Nephron progenitor cell (in vitro differentiated cells): Measurements from ENCODE around the gene WDR86.

Experiments used
- DNase-seq: peaks from one replicate; pipeline ENCODE4 v3.0.0; 2021
- H3K27ac Mint-ChIP-seq: 2 replicates; pipeline ENCODE4 v1.8.0; 2021; ENCODE audit warnings: mild to moderate bottlenecking, moderate library complexity, mixed read lengths
- H3K27me3 Mint-ChIP-seq: 2 replicates; pipeline ENCODE4 v1.8.0; 2021; ENCODE audit warnings: mild to moderate bottlenecking, low read depth, mixed read lengths; ENCODE audit not compliant: poor library complexity
- H3K36me3 Mint-ChIP-seq: 2 replicates; pipeline ENCODE4 v1.8.0; 2021; ENCODE audit warnings: low read depth, mixed read lengths
- H3K4me1 Mint-ChIP-seq: 2 replicates; pipeline ENCODE4 v1.8.0; 2021; ENCODE audit warnings: mixed read lengths
- H3K4me3 Mint-ChIP-seq: 2 replicates; pipeline ENCODE4 v1.8.0; 2021; ENCODE audit warnings: mild to moderate bottlenecking, moderate library complexity, mixed read lengths
- H3K9me3 Mint-ChIP-seq: 2 replicates; pipeline ENCODE4 v1.8.0; 2021; ENCODE audit warnings: mild to moderate bottlenecking, moderate library complexity, mixed read lengths
- TF ChIP-seq, protein P1 (sequence below): fragments of 200-600 bp; sonication (generic); IDR thresholded peaks from 2 replicates; pipeline ENCODE4 v1.5.0; 2021; ENCODE audit warnings: antibody characterized with exemption

WDR86 gene

DNA sequence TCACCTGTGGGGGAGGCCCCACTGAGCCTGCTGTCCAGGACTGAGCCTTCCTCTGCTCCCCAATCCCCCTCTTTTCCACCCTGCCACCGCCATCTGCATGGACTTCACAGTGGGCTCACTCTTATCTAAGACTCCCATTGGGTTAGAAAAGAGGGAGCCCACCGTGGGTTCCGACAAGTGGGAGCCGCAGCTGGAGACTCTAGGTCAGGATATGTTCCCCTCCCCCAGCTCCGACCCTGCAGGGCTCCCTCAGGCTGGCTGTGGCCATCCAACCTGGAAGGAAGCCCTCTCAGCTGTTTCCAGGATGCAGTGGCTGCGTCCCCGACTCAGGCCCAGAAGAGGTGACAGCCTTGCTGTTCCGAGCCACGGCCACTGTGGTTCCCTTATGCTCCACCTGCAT, 4.8 kb downstream of the WDR86 start:
- Mint-ChIP-seq H3K9me3 (no peaks in the 10 kb centered on the region), H3K4me1 (peaks cover 67% of the 10 kb centered on the region)

DNA sequence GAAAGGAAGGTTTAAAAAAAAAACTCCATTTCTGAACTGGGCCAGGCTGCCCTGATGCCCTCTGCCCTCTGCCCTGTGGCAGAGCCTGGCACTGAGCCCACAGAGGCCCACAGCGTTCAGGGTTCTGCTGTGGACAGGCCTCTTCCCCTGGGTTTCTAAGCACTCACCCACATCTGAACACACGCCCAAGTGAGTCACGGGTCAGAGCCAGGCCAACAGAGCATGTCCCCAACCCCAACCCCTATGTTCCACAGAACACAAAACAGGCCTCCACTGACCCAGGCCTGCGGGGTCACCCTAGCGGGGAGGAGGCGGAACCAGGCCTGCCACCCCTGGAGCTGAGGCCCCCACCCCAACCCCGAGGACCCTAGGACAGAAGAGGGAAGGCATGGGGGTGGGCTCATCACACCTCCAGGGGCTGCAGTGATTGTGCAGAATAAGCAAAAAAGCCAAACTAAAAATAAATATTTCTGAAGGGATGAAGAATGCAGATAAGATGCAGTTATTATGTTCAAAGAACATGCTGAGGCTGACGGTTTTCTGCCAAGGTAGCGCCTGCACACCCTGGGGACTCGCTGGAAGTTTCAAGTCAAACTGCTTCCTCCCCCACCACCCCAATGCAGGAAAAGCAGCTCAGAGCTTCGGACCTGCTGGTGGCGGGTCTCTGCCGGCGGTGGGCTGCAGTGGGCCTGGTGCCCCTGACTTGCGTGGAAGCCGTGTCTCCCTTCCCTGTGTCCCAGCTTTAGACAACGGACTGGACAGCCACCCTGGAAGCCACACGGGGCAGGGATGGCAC, 5.4 kb downstream of the WDR86 start:
- Mint-ChIP-seq H3K4me3 (no peak overlapping the region), H3K27ac (no peak overlapping the region), H3K27me3 (peaks cover 15% of the 10 kb centered on the region), H3K4me1 (peaks cover 67% of the 10 kb centered on the region), H3K9me3 (no peaks in the 10 kb centered on the region), H3K36me3 (peaks cover 27% of the 10 kb centered on the region)
- TF ChIP-seq, protein P1, sequence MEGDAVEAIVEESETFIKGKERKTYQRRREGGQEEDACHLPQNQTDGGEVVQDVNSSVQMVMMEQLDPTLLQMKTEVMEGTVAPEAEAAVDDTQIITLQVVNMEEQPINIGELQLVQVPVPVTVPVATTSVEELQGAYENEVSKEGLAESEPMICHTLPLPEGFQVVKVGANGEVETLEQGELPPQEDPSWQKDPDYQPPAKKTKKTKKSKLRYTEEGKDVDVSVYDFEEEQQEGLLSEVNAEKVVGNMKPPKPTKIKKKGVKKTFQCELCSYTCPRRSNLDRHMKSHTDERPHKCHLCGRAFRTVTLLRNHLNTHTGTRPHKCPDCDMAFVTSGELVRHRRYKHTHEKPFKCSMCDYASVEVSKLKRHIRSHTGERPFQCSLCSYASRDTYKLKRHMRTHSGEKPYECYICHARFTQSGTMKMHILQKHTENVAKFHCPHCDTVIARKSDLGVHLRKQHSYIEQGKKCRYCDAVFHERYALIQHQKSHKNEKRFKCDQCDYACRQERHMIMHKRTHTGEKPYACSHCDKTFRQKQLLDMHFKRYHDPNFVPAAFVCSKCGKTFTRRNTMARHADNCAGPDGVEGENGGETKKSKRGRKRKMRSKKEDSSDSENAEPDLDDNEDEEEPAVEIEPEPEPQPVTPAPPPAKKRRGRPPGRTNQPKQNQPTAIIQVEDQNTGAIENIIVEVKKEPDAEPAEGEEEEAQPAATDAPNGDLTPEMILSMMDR: no peak
- no peak for DNase-seq

More for the DNA sequence above, 4.8 kb downstream of the WDR86 start:
- TF ChIP-seq, protein P1: no peak
- Mint-ChIP-seq H3K27ac (no peak overlapping the region), H3K36me3 (peaks cover 22% of the 10 kb centered on the region), H3K27me3 (peaks cover 15% of the 10 kb centered on the region), H3K4me3 (no peak overlapping the region)
- no peak for DNase-seq

DNA sequence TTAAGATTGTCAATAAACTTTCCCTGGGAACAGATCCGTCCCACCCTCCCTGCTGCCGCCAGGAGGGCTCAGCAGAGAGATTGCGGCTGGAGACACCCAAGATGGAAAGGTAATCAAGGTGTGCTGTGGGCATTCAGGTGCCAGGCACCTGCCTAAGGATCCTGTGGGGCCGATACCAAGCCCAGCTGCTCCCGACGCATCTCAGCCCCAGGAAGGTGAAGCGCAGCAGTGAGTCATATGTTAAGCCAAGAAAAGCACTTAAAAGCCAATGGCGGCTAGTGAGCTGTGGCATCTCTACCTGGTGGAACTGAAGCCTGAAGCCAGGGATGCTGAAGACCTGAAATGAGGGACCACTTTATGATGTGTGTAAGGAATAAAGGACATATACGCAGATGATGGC, 6.1 kb downstream of the WDR86 start:
- no peak overlapping the region for H3K4me3 Mint-ChIP-seq
- no peak for DNase-seq
- peaks cover 32% of the 10 kb centered on the region for H3K36me3 Mint-ChIP-seq
- H3K4me1 Mint-ChIP-seq: peaks cover 64% of the 10 kb centered on the region
- TF ChIP-seq, protein P1: no peak
- peaks cover 13% of the 10 kb centered on the region for H3K27me3 Mint-ChIP-seq
- H3K9me3 Mint-ChIP-seq: no peaks in the 10 kb centered on the region
- peak overlapping the region; percentile 66 for H3K27ac Mint-ChIP-seq

DNA sequence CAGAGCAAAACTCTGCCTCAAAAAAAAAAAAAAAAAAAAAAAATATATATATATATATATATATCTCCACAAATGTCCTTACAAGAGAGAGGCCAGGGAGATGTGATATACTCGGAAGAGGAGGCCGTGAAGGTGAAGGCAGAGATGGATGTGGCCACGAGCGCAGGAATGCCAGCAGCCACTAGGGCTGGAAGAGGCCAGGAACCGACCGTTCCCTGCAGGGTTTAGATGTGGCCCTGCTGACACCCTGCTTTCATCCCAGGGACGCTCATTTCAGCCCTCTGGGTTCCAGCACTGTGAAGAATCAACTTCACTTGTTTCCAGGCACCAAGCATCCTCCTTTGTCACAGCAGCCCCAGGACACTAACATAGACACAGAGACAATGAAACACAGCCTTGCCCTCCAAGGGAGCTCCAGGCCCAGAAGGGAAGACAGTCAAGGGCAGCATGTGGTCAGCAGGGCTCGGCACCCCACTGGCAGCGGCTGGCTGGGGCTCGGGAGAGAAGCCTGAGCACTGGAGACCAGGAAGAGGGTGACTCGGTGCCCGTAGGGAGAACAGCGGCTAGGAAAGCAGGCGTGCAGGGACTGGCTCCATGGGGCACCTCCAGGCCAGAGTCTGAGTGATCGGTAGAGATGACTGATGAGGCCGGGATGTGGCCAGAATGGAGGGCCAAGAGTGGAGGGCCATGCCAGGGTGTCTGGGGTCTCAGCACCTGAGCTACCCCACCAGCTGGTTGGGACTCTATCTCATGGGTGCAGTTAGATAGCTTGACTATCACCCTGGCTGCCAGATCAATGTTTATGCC, 7.6 kb downstream of the WDR86 start:
- H3K4me3 Mint-ChIP-seq: no peak overlapping the region
- H3K4me1 Mint-ChIP-seq: peaks cover 66% of the 10 kb centered on the region
- no peaks in the 10 kb centered on the region for H3K9me3 Mint-ChIP-seq
- no peak for DNase-seq
- peak overlapping the region; percentile 9 for H3K27ac Mint-ChIP-seq
- peaks cover 47% of the 10 kb centered on the region for H3K36me3 Mint-ChIP-seq
- TF ChIP-seq, protein P1: no peak
- peaks cover 6% of the 10 kb centered on the region for H3K27me3 Mint-ChIP-seq

DNA sequence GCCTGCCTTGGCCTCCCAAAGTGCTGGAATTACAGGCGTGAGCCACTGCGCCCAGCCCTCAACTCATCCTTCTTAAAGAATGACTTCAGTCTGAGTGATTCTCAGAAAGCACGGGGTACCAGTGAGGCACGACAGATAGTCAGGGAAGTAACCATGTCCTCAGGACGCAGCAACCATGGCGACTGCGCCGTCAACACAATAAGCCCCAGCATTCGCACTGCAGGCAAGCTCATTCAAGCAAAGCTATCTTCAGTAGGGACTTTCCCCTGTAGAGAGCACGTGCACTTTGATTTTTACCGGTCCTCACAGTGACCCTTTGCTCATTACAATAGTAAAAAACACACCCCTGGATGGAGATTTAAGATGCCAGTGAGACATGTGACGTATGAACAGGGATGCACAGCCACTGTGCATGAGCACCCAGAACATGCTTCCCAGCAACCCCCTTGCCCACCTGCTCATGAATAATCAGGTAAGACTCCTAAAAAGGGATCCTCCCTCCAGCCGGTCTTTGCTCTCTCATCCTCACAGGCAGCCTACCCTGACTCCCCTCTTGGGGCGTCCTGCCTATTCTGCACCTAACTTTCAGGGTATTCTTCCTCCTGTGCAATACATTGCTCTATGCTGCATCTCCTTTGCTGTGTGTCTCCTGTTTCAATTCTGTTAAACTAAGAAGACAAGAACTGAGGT, 9.1 kb downstream of the WDR86 start:
- peaks cover 55% of the 10 kb centered on the region for H3K4me1 Mint-ChIP-seq
- TF ChIP-seq, protein P1: no peak
- peak overlapping the region; percentile 27 for H3K27ac Mint-ChIP-seq

More for the DNA sequence above, 9.1 kb downstream of the WDR86 start:
- Mint-ChIP-seq H3K27me3 (peaks cover 6% of the 10 kb centered on the region), H3K36me3 (peaks cover 39% of the 10 kb centered on the region), H3K9me3 (no peaks in the 10 kb centered on the region), H3K4me3 (no peak overlapping the region)
- DNase-seq: no peak
